OCI-LY7 (cell line): Measurements from ENCODE around the gene DENND2D. TPM values are rescaled to one million over a fixed set of nuclear protein-coding genes. Genes with fewer than 3 reads are reported as not detected.
A peak's percentile ranks its signal among the peaks of the same experiment; 100 is the strongest.

Experiments
- BruUV-seq: library from RNA; stranded (reverse); fragments of 400-500 nt; replicated peaks from 2 replicates; lab custom pipeline; 2021; lab: Mats Ljungman, UMichigan
- CTCF ChIA-PET: fragments of 300-600 bp; sonication (Branson Sonifier 250); formaldehyde crosslinking; loops from one replicate; lab custom pipeline; 2022; ENCODE audit warnings: antibody characterized with exemption; ENCODE audit not compliant: unreplicated experiment; lab: Charles Lee
- POLR2A ChIA-PET: fragments of 300-600 bp; sonication (Branson Sonifier 250); formaldehyde crosslinking; loops from one replicate; lab custom pipeline; 2022; ENCODE audit warnings: antibody characterized with exemption; lab: Charles Lee
- DNase-seq: peaks from one replicate; pipeline ENCODE4 v3.0.0-alpha.2; 2015; ENCODE audit warnings: low spot score
- H2AFZ ChIP-seq: fragments of 200-600 bp; sonication (generic), shearing (Covaris generic); 2 replicates; pipeline ENCODE4 v1.6.1; 2014; ENCODE audit warnings: mild to moderate bottlenecking, antibody characterized with exemption, low read length, moderate library complexity
- H3K27ac ChIP-seq: fragments of 200-600 bp; sonication (generic); 2 replicates; pipeline ENCODE4 v1.5.1; 2014; ENCODE audit warnings: mixed run types, low read depth, mild to moderate bottlenecking, moderate library complexity, low read length, inconsistent platforms; ENCODE audit not compliant: poor library complexity, severe bottlenecking
- H3K36me3 ChIP-seq: fragments of 200-600 bp; sonication (generic); 2 replicates; pipeline ENCODE4 v1.6.1; 2014; ENCODE audit warnings: mild to moderate bottlenecking, antibody characterized with exemption, low read length, moderate library complexity, mixed read lengths; ENCODE audit not compliant: insufficient read depth
- H3K4me1 ChIP-seq: fragments of 200-600 bp; sonication (generic); 2 replicates; pipeline ENCODE4 v1.5.1; 2014; ENCODE audit warnings: mild to moderate bottlenecking, low read length; ENCODE audit not compliant: insufficient read depth, poor library complexity, severe bottlenecking
- H3K4me2 ChIP-seq: fragments of 200-600 bp; sonication (generic); 2 replicates; pipeline ENCODE4 v1.6.1; 2014; ENCODE audit warnings: mild to moderate bottlenecking, low read length
- H3K4me3 ChIP-seq: fragments of 200-600 bp; sonication (generic); 2 replicates; pipeline ENCODE4 v1.5.1; 2014; ENCODE audit warnings: mild to moderate bottlenecking, low read depth, low read length; ENCODE audit not compliant: poor library complexity, severe bottlenecking
- H3K79me2 ChIP-seq: fragments of 200-600 bp; sonication (generic); 2 replicates; pipeline ENCODE4 v1.6.1; 2016; ENCODE audit warnings: low read depth, mild to moderate bottlenecking, low read length, moderate library complexity, mixed read lengths; ENCODE audit not compliant: insufficient read depth
- H3K9me2 ChIP-seq: fragments of 200-600 bp; sonication (generic); 2 replicates; pipeline ENCODE4 v1.6.1; 2016; ENCODE audit warnings: mild to moderate bottlenecking, low read length, mixed read lengths; ENCODE audit not compliant: insufficient read depth
- H3K9me3 ChIP-seq: fragments of 200-600 bp; sonication (generic); 2 replicates; pipeline ENCODE4 v1.6.1; 2014; ENCODE audit warnings: mild to moderate bottlenecking, mixed run types, low read length, mixed read lengths
- H4K20me1 ChIP-seq: fragments of 200-600 bp; sonication (generic); 2 replicates; pipeline ENCODE4 v1.6.1; 2014; ENCODE audit warnings: mild to moderate bottlenecking, antibody characterized with exemption, low read length, moderate library complexity, mixed read lengths; ENCODE audit not compliant: insufficient read depth
- CTCF ChIP-seq: fragments of 200-600 bp; sonication (generic); conservative IDR thresholded peaks from 2 replicates; pipeline ENCODE4 v1.5.1; 2014; ENCODE audit warnings: mild to moderate bottlenecking, antibody characterized with exemption, low read length, moderate library complexity, mixed read lengths
- EZH2phosphoT487 ChIP-seq: fragments of 200-600 bp; sonication (generic); IDR thresholded peaks from 2 replicates; pipeline ENCODE4 v1.6.1; 2018; ENCODE audit warnings: low read depth, borderline replicate concordance, mild to moderate bottlenecking, mixed run types, antibody characterized with exemption, low read length, moderate library complexity, mixed read lengths
- intact Hi-C: fragments of 100-400 bp; cut with micrococcal nuclease; formaldehyde crosslinking; loops from one replicate; pipeline ENCODE4 v1.10.0; 2022; ENCODE audit not compliant: unreplicated experiment
- total RNA-seq, 2 experiments: library from RNA; depleted of rRNA in 1 of 2; stranded (reverse); fragments of >200 nt in 1 of 2; shearing (Covaris generic) in 1 of 2; gene quantifications; 2 replicates each; pipeline ENCODE4 v1.2.3, GENCODE V29; 2014 to 2022

The DENND2D gene
- total RNA-seq, 2 experiments from 2014 or later: 9.8 to 39.9 TPM

GRCh38 chr1:111214074-111214801 is 13.8 kb upstream of the DENND2D start:
- no peaks in the 10 kb centered on the region for H4K20me1 ChIP-seq
- CTCF ChIA-PET: interaction anchor here (2.2 kb wide), 1 partner anchor 15 kb away, joined by 5 read pairs; no protein-coding TSS in a partner anchor
- peak overlapping the region; percentile 81; the same call in 1 of the 2 replicates for H2AFZ ChIP-seq
- H3K4me3 ChIP-seq: peak overlapping the region; percentile 45
- H3K27ac ChIP-seq: peak overlapping the region; percentile 97
- no peaks in the 10 kb centered on the region for H3K79me2 ChIP-seq
- no peaks in the 10 kb centered on the region for H3K36me3 ChIP-seq
- H3K4me2 ChIP-seq: peak overlapping the region; percentile 87
- BruUV-seq: no TSS peak
- no peaks in the 10 kb centered on the region for H3K9me3 ChIP-seq
- intact Hi-C loops: loop anchor here (10.0 kb wide), 1 partner anchor 411 kb away; no protein-coding TSS in a partner anchor
- DNase-seq: peak; percentile 83
- peaks cover 69% of the 10 kb centered on the region for H3K4me1 ChIP-seq
- TF ChIP-seq EZH2phosphoT487: no peak
- TF ChIP-seq CTCF: no peak
- POLR2A ChIA-PET: interaction anchor here (0.6 to 8.9 kb wide), 19 partner anchors 8 to 579 kb away, joined by 3 to 114 read pairs (median 6); partner anchors contain the start of genes CEPT1 and DRAM2
- H3K9me2 ChIP-seq: no peaks in the 10 kb centered on the region

GRCh38 chr1:111213412-111213811 is 13.0 kb upstream of the DENND2D start:
- Histone ChIP-seq H3K9me3 (no peaks in the 10 kb centered on the region), H3K4me1 (peaks cover 61% of the 10 kb centered on the region), H2AFZ (peak overlapping the region; percentile 81), H3K36me3 (no peaks in the 10 kb centered on the region), H4K20me1 (no peaks in the 10 kb centered on the region), H3K4me3 (peak overlapping the region; percentile 45), H3K9me2 (no peaks in the 10 kb centered on the region), H3K27ac (peak overlapping the region; percentile 97), H3K4me2 (peak overlapping the region; percentile 87), H3K79me2 (no peaks in the 10 kb centered on the region)
- DNase-seq: no peak
- POLR2A ChIA-PET: interaction anchor here (1.4 to 8.9 kb wide), 3 partner anchors 15 to 78 kb away, joined by 9 to 114 read pairs (median 17); partner anchors contain the start of genes CEPT1 and DRAM2
- CTCF ChIA-PET: interaction anchor here (2.2 kb wide), 1 partner anchor 14 kb away, joined by 5 read pairs; no protein-coding TSS in a partner anchor
- intact Hi-C loops: loop anchor here (10.0 kb wide), 1 partner anchor 411 kb away; no protein-coding TSS in a partner anchor
- TF ChIP-seq EZH2phosphoT487 (no peak), CTCF (no peak)
- BruUV-seq: no TSS peak
